Right atrium auricular region (tissue), 2 donors: ENCODE results near the gene COTL1. TPM values are rescaled to one million over a fixed set of nuclear protein-coding genes. Genes with fewer than 3 reads are reported as not detected.
"Not testable (repeated sequence)": the region's sequence is repeated elsewhere in the genome, so short reads cannot be mapped to it uniquely, and the experiment has no call there.

ENCODE experiments used
- DNase-seq: peaks from one replicate; pipeline ENCODE4 v3.0.0-alpha.2; 2019; ENCODE audit warnings: low spot score
- H3K27ac ChIP-seq, 2 donors: fragments of 200-600 bp; sonication (generic); 1 replicate in 1 of 2; 2 replicates in 1 of 2; pipeline ENCODE4 v1.5.1; 2016 to 2019
- H3K27me3 ChIP-seq, 2 donors: fragments of 200-600 bp; sonication (generic); one replicate each; pipeline versions ENCODE4 v1.5.1 to v1.6.0; 2017 to 2019
- H3K36me3 ChIP-seq: fragments of 200-600 bp; sonication (generic); one replicate; pipeline ENCODE4 v1.5.1; 2016
- H3K4me1 ChIP-seq, 2 donors: fragments of 200-600 bp; sonication (generic); one replicate each; pipeline versions ENCODE4 v1.5.1 to v1.6.0; 2017 to 2019
- H3K4me3 ChIP-seq, 2 donors: fragments of 200-600 bp; sonication (generic); 1 replicate in 1 of 2; 2 replicates in 1 of 2; pipeline ENCODE4 v1.5.1; 2017 to 2019; ENCODE audit warnings: mild to moderate bottlenecking in 1 of 2, moderate library complexity in 1 of 2
- H3K9me3 ChIP-seq, 2 donors: fragments of 200-600 bp; sonication (generic); one replicate each; pipeline ENCODE4 v1.5.1; 2019
- total RNA-seq, 2 donors: library from RNA; depleted of rRNA; stranded (reverse); fragments of >200 nt; gene quantifications; one replicate each; pipeline ENCODE4 v1.1.0, GENCODE V29; 2016
- TF ChIP-seq, protein P1 (sequence below), 2 donors: fragments of 200-600 bp; sonication (generic); IDR thresholded peaks; one replicate each; pipeline ENCODE4 v1.5.1; 2019; ENCODE audit warnings: antibody characterized with exemption in 2 of 2

The COTL1 gene
- total RNA-seq, 2 donors from 2014 or later, result 8.0 to 27.1 TPM

DNA sequence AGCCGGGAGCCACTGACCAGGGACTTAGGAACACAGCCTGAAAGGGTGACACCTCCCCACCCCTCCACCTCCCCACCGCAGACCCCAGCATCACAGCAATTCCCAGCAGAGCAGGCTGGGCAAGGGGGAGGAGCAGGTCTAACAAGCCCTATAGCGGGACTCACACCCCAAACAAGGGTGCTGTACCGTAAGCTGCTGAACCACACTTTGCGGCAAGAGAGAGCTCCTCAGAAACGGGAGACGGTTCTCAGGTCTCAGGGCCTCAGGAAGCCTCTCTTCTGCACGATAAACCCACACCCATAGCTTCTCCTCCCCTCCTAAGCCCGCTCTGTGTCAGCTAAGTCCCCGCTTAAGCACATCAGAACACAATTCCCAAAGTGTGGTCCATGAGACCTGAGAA is 11.7 kb upstream of the COTL1 start:
- Histone ChIP-seq H3K9me3 (no peaks in the 10 kb centered on the region), H3K4me3 (no peak overlapping the region), H3K27ac (no peak overlapping the region), H3K4me1 (no peaks in the 10 kb centered on the region), H3K36me3 (no peaks in the 10 kb centered on the region), H3K27me3 (no peaks in the 10 kb centered on the region)
- DNase-seq, result no peak
- TF ChIP-seq, protein P1, sequence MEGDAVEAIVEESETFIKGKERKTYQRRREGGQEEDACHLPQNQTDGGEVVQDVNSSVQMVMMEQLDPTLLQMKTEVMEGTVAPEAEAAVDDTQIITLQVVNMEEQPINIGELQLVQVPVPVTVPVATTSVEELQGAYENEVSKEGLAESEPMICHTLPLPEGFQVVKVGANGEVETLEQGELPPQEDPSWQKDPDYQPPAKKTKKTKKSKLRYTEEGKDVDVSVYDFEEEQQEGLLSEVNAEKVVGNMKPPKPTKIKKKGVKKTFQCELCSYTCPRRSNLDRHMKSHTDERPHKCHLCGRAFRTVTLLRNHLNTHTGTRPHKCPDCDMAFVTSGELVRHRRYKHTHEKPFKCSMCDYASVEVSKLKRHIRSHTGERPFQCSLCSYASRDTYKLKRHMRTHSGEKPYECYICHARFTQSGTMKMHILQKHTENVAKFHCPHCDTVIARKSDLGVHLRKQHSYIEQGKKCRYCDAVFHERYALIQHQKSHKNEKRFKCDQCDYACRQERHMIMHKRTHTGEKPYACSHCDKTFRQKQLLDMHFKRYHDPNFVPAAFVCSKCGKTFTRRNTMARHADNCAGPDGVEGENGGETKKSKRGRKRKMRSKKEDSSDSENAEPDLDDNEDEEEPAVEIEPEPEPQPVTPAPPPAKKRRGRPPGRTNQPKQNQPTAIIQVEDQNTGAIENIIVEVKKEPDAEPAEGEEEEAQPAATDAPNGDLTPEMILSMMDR (IDR thresholded peaks at IDR 0.05), result no peak

DNA sequence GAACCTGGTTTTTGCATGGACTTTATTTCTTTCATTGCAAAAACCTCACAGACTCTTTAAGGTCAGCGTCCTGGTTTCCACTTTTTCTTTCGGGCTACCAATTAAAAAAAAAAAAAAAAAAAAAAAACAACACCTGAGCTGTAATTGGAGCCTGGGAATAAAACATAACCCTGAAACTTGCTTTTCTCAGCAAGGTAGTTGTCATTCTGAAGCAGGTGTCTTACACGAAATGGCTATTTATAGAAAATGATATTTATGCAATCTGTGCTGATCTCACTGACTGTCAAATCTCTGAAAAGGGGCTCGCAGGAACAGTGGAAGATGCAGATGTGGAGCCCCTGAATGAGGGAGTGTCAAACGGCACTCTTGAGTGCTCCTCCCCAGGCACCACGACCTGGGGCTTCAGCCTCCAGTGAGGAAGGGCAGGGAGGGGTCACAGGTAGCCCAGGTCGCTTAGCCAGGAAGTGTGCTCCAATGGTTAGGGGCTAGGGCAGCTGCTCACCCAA is 10.4 kb upstream of the COTL1 start:
- TF ChIP-seq, protein P1 (IDR thresholded peaks at IDR 0.05), result no peak

DNA sequence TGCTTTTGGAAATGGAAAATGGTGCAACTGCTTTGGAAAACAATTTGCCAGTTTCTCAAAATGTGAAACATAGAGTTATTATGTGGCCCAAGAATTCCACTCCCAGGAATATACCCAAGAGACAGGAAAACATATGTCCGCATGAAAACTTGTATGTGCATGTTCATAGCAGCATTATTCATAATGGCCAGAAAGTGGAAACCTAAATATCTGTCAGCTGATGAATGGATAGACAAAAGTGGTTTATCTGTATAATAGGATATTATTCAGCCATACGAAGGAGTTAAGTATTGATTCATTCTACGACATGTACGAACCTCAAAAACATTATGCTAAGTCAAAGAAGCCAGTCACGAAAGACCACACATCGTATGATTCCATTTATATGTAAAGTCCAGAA is 7.7 kb upstream of the COTL1 start:
- Histone ChIP-seq H3K4me3 (no peak overlapping the region), H3K4me1 (no peaks in the 10 kb centered on the region), H3K27ac (no peak overlapping the region), H3K36me3 (no peaks in the 10 kb centered on the region), H3K27me3 (no peaks in the 10 kb centered on the region), H3K9me3 (no peaks in the 10 kb centered on the region)
- TF ChIP-seq, protein P1 (IDR thresholded peaks at IDR 0.05), result no peak
- DNase-seq, result no peak

More for the DNA sequence above, 10.4 kb upstream of the COTL1 start:
- no peak overlapping the region for H3K4me3 ChIP-seq
- H3K36me3 ChIP-seq, result no peaks in the 10 kb centered on the region
- H3K27ac ChIP-seq, result no peak overlapping the region
- no peaks in the 10 kb centered on the region for H3K4me1 ChIP-seq
- no peak for DNase-seq
- no peaks in the 10 kb centered on the region for H3K27me3 ChIP-seq
- no peaks in the 10 kb centered on the region for H3K9me3 ChIP-seq

DNA sequence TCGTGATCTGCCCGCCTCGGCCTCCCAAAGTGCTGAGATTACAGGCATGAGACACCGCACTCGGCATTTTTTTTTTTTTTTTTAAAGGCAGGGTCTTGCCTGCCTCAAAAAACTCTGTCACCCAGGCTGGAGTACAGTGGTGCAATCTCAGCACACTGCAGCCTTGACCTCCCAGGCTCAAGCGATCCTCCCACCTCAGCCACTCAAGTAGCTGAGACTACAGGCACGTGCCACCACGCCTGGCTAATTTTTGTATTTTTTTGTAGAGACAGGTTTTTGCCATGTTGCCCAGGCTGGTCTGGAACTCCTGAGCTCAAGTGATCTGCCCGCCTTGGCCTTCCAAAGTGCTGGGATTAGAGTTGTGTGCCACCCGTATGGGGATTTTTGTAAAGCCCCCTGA is 3.0 kb upstream of the COTL1 start:
- DNase-seq, H3K9me3 ChIP-seq, H3K4me3 ChIP-seq, H3K27me3 ChIP-seq, H3K36me3 ChIP-seq, H3K27ac ChIP-seq: not testable (repeated sequence)
- peaks cover 0 to 23% of the 10 kb centered on the region in 2 donors for H3K4me1 ChIP-seq

DNA sequence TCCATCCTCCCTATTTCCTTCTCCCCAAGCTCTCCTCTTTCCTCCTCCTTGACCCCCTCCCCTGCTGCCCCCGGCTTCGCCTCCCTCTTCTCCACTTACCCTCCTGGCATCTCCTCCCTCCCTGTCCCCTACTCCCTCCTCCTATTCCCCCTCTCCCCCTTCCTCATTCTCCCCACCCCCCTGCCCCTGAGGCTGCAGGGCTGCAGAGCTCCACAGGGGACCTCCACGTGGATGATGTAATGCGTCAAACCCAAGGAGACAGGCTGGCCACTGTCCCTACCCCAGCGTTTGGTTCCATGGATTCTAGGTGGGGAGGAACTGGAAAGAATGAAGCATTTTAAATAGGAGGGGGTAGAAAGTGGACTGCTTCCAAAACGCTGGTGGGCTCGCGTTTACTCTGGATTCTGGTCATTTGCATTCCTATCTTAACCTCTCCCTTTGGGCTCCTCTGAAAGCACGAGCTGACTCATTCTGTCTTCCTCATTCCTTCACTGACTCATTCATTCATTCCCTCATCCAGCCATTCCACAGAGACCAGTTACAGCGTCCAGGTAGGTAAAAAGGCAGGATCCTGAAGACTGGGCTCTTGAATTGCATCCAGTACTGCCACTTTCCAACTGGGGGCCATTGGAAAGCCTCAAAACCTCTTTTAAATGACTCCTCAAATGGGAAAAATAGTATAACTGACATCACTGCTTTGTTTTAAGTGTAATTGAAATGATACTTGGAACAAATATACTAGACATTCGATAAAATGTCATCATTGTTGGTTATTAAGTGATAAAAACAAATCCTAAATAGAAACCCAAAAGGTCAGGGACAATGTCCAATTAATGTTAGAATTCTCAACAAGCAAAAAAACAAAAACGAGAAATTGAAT is 943 bp upstream of the COTL1 start:
- Histone ChIP-seq H3K4me1 (peaks cover 0 to 28% of the 10 kb centered on the region in 2 donors), H3K9me3 (no peaks in the 10 kb centered on the region), H3K27me3 (no peaks in the 10 kb centered on the region), H3K36me3 (no peaks in the 10 kb centered on the region), H3K4me3 (peak overlapping the region in 1 of 2 donors; percentile 76), H3K27ac (peak overlapping the region in 1 of 2 donors; percentile 61)
- DNase-seq, result peak; percentile 72
- TF ChIP-seq, protein P1 (IDR thresholded peaks at IDR 0.05), result no peak

DNA sequence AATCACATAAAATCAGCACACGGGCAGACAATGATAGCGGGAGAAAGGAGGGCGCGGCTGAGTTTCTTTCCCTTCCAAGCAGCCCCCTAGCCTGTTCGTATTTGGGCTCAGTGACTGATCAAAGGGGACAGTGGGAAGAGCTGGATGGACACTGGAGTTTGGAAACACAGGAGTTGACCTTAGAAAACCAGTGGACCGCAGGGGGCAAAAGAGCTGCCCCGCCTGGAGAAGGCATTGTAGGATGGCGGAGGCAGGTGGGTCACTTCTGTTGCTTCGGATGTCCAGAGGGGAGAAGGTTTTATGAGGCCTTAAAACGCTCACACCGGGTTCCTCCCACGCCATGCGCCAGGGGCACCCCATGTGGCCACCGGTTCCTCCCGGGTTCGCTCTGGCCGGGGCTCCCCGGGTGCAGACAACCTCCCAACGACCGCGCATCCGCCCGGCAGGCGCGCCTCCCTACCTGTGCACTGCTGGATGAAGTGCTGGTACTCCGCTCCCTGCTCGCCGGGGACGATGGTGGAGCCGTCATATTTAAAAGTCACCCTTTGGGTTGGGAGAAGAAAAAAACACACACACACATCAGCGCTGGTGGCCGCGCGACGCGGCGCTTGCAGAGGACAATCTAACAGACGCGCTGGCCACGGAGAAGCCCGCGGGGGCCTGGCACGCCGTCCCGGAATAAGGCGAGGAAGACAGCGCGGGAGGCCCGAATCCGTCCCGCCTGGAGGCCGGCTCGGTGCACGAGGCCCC is 662 bp downstream of the COTL1 start:
- DNase-seq, result no peak
- Histone ChIP-seq H3K9me3 (no peaks in the 10 kb centered on the region), H3K4me1 (peaks cover 0 to 28% of the 10 kb centered on the region in 2 donors), H3K36me3 (no peaks in the 10 kb centered on the region), H3K27ac (peak overlapping the region; percentile 39 to 62), H3K27me3 (no peaks in the 10 kb centered on the region), H3K4me3 (peak overlapping the region; percentile 52 to 76)
- TF ChIP-seq, protein P1 (IDR thresholded peaks at IDR 0.05), result no peak
